Astrocyte (in vitro differentiated cells and primary cell): ENCODE results near the gene EPAS1. TPM values are rescaled to one million over a fixed set of nuclear protein-coding genes. Genes with fewer than 3 reads are reported as not detected.

ENCODE experiments used
- DNase-seq: peaks from one replicate; pipeline ENCODE4 v3.0.0-alpha.2; 2010; ENCODE audit warnings: low read depth
- FAIRE-seq: peaks from 2 replicates; lab custom pipeline; 2011; peaks lifted over from hg19 to GRCh38; lab: Jason Lieb, UNC
- H2AFZ ChIP-seq: 2 replicates; pipeline ENCODE4 v1.6.0; 2012; ENCODE audit warnings: low read depth, low read length, inconsistent platforms
- H3K27ac ChIP-seq: 2 replicates; pipeline ENCODE4 v1.5.1; 2011; ENCODE audit warnings: low read depth, low read length, inconsistent platforms
- H3K27me3 ChIP-seq: 2 replicates; pipeline ENCODE4 v1.6.0; 2011; ENCODE audit warnings: low read length, inconsistent platforms; ENCODE audit not compliant: insufficient read depth
- H3K36me3 ChIP-seq: 2 replicates; pipeline ENCODE4 v1.5.1; 2011; ENCODE audit warnings: low read length, inconsistent platforms; ENCODE audit not compliant: insufficient read depth
- H3K4me1 ChIP-seq: 2 replicates; pipeline ENCODE4 v1.5.1; 2011; ENCODE audit warnings: low read length, inconsistent platforms; ENCODE audit not compliant: insufficient read depth
- H3K4me2 ChIP-seq: 2 replicates; pipeline ENCODE4 v1.6.0; 2012; ENCODE audit warnings: low read length, inconsistent platforms
- H3K4me3 ChIP-seq: 2 replicates; pipeline ENCODE4 v1.5.1; 2011; ENCODE audit warnings: low read depth, mild to moderate bottlenecking, low read length, inconsistent platforms; ENCODE audit not compliant: insufficient read depth
- H3K79me2 ChIP-seq: 2 replicates; pipeline ENCODE4 v1.6.0; 2012; ENCODE audit warnings: mild to moderate bottlenecking, low read length, inconsistent platforms; ENCODE audit not compliant: insufficient read depth
- H3K9ac ChIP-seq: 2 replicates; pipeline ENCODE4 v1.6.0; 2012; ENCODE audit warnings: mild to moderate bottlenecking, low read length, inconsistent platforms
- H3K9me3 ChIP-seq: 2 replicates; pipeline ENCODE4 v1.5.1; 2012; ENCODE audit warnings: low read depth, mild to moderate bottlenecking, low read length, inconsistent platforms; ENCODE audit not compliant: insufficient read depth
- H4K20me1 ChIP-seq: 2 replicates; pipeline ENCODE4 v1.6.0; 2012; ENCODE audit warnings: low read length, inconsistent platforms; ENCODE audit not compliant: insufficient read depth
- H3K27ac Mint-ChIP-seq: one replicate; pipeline ENCODE4 v1.8.0; 2021; ENCODE audit warnings: mild to moderate bottlenecking, mixed read lengths; ENCODE audit not compliant: unreplicated experiment
- H3K27me3 Mint-ChIP-seq: one replicate; pipeline ENCODE4 v1.8.0; 2021; ENCODE audit warnings: low read depth, mixed read lengths; ENCODE audit not compliant: unreplicated experiment
- H3K36me3 Mint-ChIP-seq: one replicate; pipeline ENCODE4 v1.8.0; 2021; ENCODE audit warnings: low read depth, mixed read lengths; ENCODE audit not compliant: unreplicated experiment
- H3K4me1 Mint-ChIP-seq: one replicate; pipeline ENCODE4 v1.8.0; 2021; ENCODE audit warnings: low read depth, mixed read lengths; ENCODE audit not compliant: unreplicated experiment
- H3K4me3 Mint-ChIP-seq: one replicate; pipeline ENCODE4 v1.8.0; 2021; ENCODE audit warnings: mild to moderate bottlenecking, moderate library complexity, mixed read lengths; ENCODE audit not compliant: unreplicated experiment
- H3K9me3 Mint-ChIP-seq: one replicate; pipeline ENCODE4 v1.8.0; 2021; ENCODE audit warnings: mild to moderate bottlenecking, mixed read lengths; ENCODE audit not compliant: unreplicated experiment
- CTCF ChIP-seq: IDR thresholded peaks from 2 replicates; pipeline ENCODE4 v1.5.1; 2011; ENCODE audit warnings: low read depth, mild to moderate bottlenecking, inconsistent platforms, low read length, moderate library complexity; ENCODE audit not compliant: insufficient read depth
- EZH2 ChIP-seq: IDR thresholded peaks from 2 replicates; pipeline ENCODE4 v1.6.1; 2012; ENCODE audit warnings: mild to moderate bottlenecking, low read length, inconsistent platforms; ENCODE audit not compliant: insufficient read depth
- total RNA-seq: library from RNA; stranded (reverse); gene quantifications from 2 replicates; pipeline ENCODE4 v1.2.1, GENCODE V29; 2021

The EPAS1 gene
- total RNA-seq, 1 donor from 2014 or later, result 42.8 TPM

- no peak overlapping the region for H3K4me2 ChIP-seq
- FAIRE-seq, result no peak
- peaks cover 38% of the 10 kb centered on the region for H3K4me1 Mint-ChIP-seq
These were observed 134.5 kb downstream of the EPAS1 start for GRCh38 chr2:46431481-46432235.

GRCh38 chr2:46434851-46435273 lies 137.7 kb downstream of the EPAS1 start:
- peak; percentile 91 for DNase-seq
- Histone ChIP-seq H3K36me3 (no peaks in the 10 kb centered on the region), H3K9ac (no peak overlapping the region), H3K27ac (peak overlapping the region; percentile 16), H3K9me3 (no peaks in the 10 kb centered on the region), H3K27me3 (no peaks in the 10 kb centered on the region), H4K20me1 (no peaks in the 10 kb centered on the region), H2AFZ (no peak overlapping the region), H3K79me2 (no peaks in the 10 kb centered on the region), H3K4me3 (no peak overlapping the region), H3K4me1 (peaks cover 13% of the 10 kb centered on the region), H3K4me2 (peak overlapping the region; percentile 43)
- H3K4me1 Mint-ChIP-seq, result peaks cover 39% of the 10 kb centered on the region
- TF ChIP-seq CTCF, result no peak
- TF ChIP-seq EZH2, result no peak
- H3K36me3 Mint-ChIP-seq, result no peaks in the 10 kb centered on the region
- H3K9me3 Mint-ChIP-seq, result no peaks in the 10 kb centered on the region
- no peak for FAIRE-seq
- H3K27me3 Mint-ChIP-seq, result no peaks in the 10 kb centered on the region
- peak overlapping the region; percentile 4 for H3K4me3 Mint-ChIP-seq
- peak overlapping the region; percentile 84 for H3K27ac Mint-ChIP-seq

More at GRCh38 chr2:46431481-46432235, 134.5 kb downstream of the EPAS1 start:
- Histone ChIP-seq H3K27me3 (no peaks in the 10 kb centered on the region), H3K4me3 (no peak overlapping the region), H2AFZ (no peak overlapping the region), H3K79me2 (no peaks in the 10 kb centered on the region), H3K9me3 (no peaks in the 10 kb centered on the region), H4K20me1 (no peaks in the 10 kb centered on the region), H3K27ac (no peak overlapping the region), H3K4me1 (peaks cover 13% of the 10 kb centered on the region), H3K9ac (no peak overlapping the region), H3K36me3 (no peaks in the 10 kb centered on the region)
- no peaks in the 10 kb centered on the region for H3K36me3 Mint-ChIP-seq
- no peak overlapping the region for H3K27ac Mint-ChIP-seq
- no peak overlapping the region for H3K4me3 Mint-ChIP-seq
- H3K9me3 Mint-ChIP-seq, result no peaks in the 10 kb centered on the region
- H3K27me3 Mint-ChIP-seq, result no peaks in the 10 kb centered on the region
- TF ChIP-seq EZH2 (no peak), CTCF (no peak)
- DNase-seq, result peak; percentile 44

GRCh38 chr2:46435353-46435752 lies 138.1 kb downstream of the EPAS1 start:
- no peak overlapping the region for H2AFZ ChIP-seq
- Mint-ChIP-seq H3K4me3 (no peak overlapping the region), H3K27me3 (peaks cover 4% of the 10 kb centered on the region), H3K9me3 (no peaks in the 10 kb centered on the region), H3K4me1 (peaks cover 39% of the 10 kb centered on the region), H3K27ac (peak overlapping the region; percentile 84), H3K36me3 (no peaks in the 10 kb centered on the region)
- no peak overlapping the region for H3K9ac ChIP-seq
- TF ChIP-seq EZH2, result no peak
- no peak for TF ChIP-seq CTCF
- no peak overlapping the region for H3K4me3 ChIP-seq
- peak overlapping the region; percentile 16 for H3K27ac ChIP-seq
- no peaks in the 10 kb centered on the region for H3K79me2 ChIP-seq
- no peaks in the 10 kb centered on the region for H3K27me3 ChIP-seq
- H3K36me3 ChIP-seq, result no peaks in the 10 kb centered on the region
- H3K4me1 ChIP-seq, result peaks cover 13% of the 10 kb centered on the region
- no peak for FAIRE-seq
- H3K9me3 ChIP-seq, result no peaks in the 10 kb centered on the region
- no peak for DNase-seq
- H3K4me2 ChIP-seq, result peak overlapping the region; percentile 43
- H4K20me1 ChIP-seq, result no peaks in the 10 kb centered on the region
